ENCODE data around the gene ALB. TPM values are rescaled to one million over a fixed set of nuclear protein-coding genes. Genes with fewer than 3 reads are reported as not detected.

The ALB gene
- total and polyA plus RNA-seq, 2 of the 8 experiments (the other 6 are each of a cell fraction or from before 2014, with no cell fraction given) = 0.12 TPM; not detected in 1

- Histone ChIP-seq H4K91ac (replicated peaks; ENCODE audit: insufficient read length, low read length) (no peak overlapping the region), H3K18ac (ENCODE audit: extremely low read depth, low read length) (no peak overlapping the region), H3K79me2 (ENCODE audit: control insufficient read depth in 1 of 2, insufficient read depth in 2 of 2, low read length in 2 of 2) (no peaks in the 10 kb centered on the region), H2AFZ (ENCODE audit: low read length) (no peak overlapping the region), H3K27me3 (replicated peaks in 1 of 4; ENCODE audit: control insufficient read depth in 3 of 4, extremely low read depth in 1 of 4, insufficient read depth in 3 of 4, low read length in 3 of 4) (no peaks in the 10 kb centered on the region), H3K14ac (ENCODE audit: insufficient read length) (no peak overlapping the region), H3K9ac (replicated peaks in 1 of 4; ENCODE audit: extremely low read depth in 1 of 4, low read depth in 3 of 4, low read length in 3 of 4) (no peak overlapping the region), H3K23ac (ENCODE audit: insufficient read length) (no peak overlapping the region), H3K4me1 (replicated peaks in 1 of 4; ENCODE audit: control insufficient read depth in 3 of 4, insufficient read depth in 4 of 4, low read length in 3 of 4) (peaks cover 0 to 4% (median 1%) of the 10 kb centered on the region in 4 experiments; a peak in 2 of 7 replicates), H2BK120ac (replicated peaks; ENCODE audit: low read depth, low read length) (no peak overlapping the region), H3K23me2 (ENCODE audit: low read depth, low read length) (no peaks in the 10 kb centered on the region), H2BK12ac (ENCODE audit: low read depth, low read length) (no peak overlapping the region), H2AK5ac (ENCODE audit: low read depth, low read length) (no peak overlapping the region), H3K9me3 (ENCODE audit: insufficient read depth in 2 of 2, low read depth in 1 of 2, low read length in 1 of 2) (no peaks in the 10 kb centered on the region), H3K4me3 (ENCODE audit: extremely low read depth in 1 of 4, insufficient read depth in 2 of 4, low read depth in 3 of 4, low read length in 4 of 4) (no peak overlapping the region), H3K36me3 (ENCODE audit: control insufficient read depth in 2 of 4, insufficient read depth in 4 of 4, low read length in 3 of 4) (no peaks in the 10 kb centered on the region), H4K5ac (ENCODE audit: insufficient read length, low read depth, low read length) (no peak overlapping the region), H3K4me2 (ENCODE audit: insufficient read depth in 1 of 2, low read depth in 2 of 2, low read length in 2 of 2) (no peak overlapping the region), H3K4ac (replicated peaks; ENCODE audit: insufficient read length, low read depth, low read length) (no peak overlapping the region), H3K79me1 (ENCODE audit: low read depth, low read length) (no peaks in the 10 kb centered on the region), H4K8ac (ENCODE audit: extremely low read depth, insufficient read depth, low read length) (no peak overlapping the region), H2BK5ac (ENCODE audit: low read depth, low read length) (no peak overlapping the region), H2BK15ac (ENCODE audit: low read length) (no peak overlapping the region), H4K20me1 (replicated peaks in 1 of 2; ENCODE audit: control insufficient read depth in 1 of 2, insufficient read depth in 2 of 2, low read length in 2 of 2) (no peaks in the 10 kb centered on the region), H3K27ac (ENCODE audit: low read depth, low read length) (no peak overlapping the region), H3K56ac (replicated peaks; ENCODE audit: insufficient read length, low read depth, low read length) (no peak overlapping the region), H2BK20ac (ENCODE audit: low read length) (no peak overlapping the region)
- ChIA-PET CTCF (ENCODE audit: partially characterized antibody) (interaction anchor here (0.9 kb wide), 1 partner anchor 17 kb away, joined by 3 read pairs; no protein-coding TSS in a partner anchor), POLR2A (ENCODE audit: partially characterized antibody) (no interaction called here)
- DNase-seq (ENCODE audit: low read depth in 1 of 2, low spot score in 2 of 2) (no peak), FAIRE-seq (no peak)
- no peak for TF ChIP-seq ATF2 (IDR thresholded peaks at IDR 0.05; ENCODE audit: low read length)
- no peak for TF ChIP-seq CBX5 (IDR thresholded peaks at IDR 0.05; ENCODE audit: low read depth, low read length)
- 100% methylated on average over 2 of the region's 2 CpGs; no CpG with 5 or more reads in 1 of the 2 experiments for WGBS, 2 experiments (ENCODE audit: extremely low coverage in 1 of 2, insufficient coverage in 1 of 2, insufficient read length in 1 of 2, insufficient replicate concordance in 2 of 2, low coverage in 1 of 2, low lambda C conversion rate in 2 of 2, missing lambda C conversion rate in 1 of 2)
These were observed 1.1 kb downstream of the ALB start for GRCh38 chr4:73405138-73405537.

All from H1 (cell line).